HCT116 (cell line): ENCODE measurements around the gene ZNHIT2. TPM values are rescaled to one million over a fixed set of nuclear protein-coding genes. Genes with fewer than 3 reads are reported as not detected.

Experiments used
- ATAC-seq: fragments of 200-7000 bp; cut with Tn5 transposase; 2 replicates; pipeline ENCODE4 v1.9.1; 2020; ENCODE audit warnings: mild to moderate bottlenecking, moderate library complexity
- BruUV-seq: library from RNA; stranded (reverse); fragments of 400-500 nt; replicated peaks from 2 replicates; lab custom pipeline; 2021; lab: Mats Ljungman, UMichigan
- CTCF ChIA-PET: fragments of 300-600 bp; sonication (Branson Sonifier 250); formaldehyde crosslinking; loops from one replicate; lab custom pipeline; 2021; ENCODE audit warnings: antibody characterized with exemption; lab: Charles Lee
- POLR2A ChIA-PET: fragments of 300-600, 350-600 bp; sonication (Branson Sonifier 250); formaldehyde crosslinking; loops from one replicate; lab custom pipeline; 2021; ENCODE audit warnings: antibody characterized with exemption; lab: Charles Lee
- RAD21 ChIA-PET, 2 experiments: fragments of 300-600 bp; sonication (Branson Sonifier 250); formaldehyde crosslinking; loops; one replicate each; lab custom pipeline; 2023; ENCODE audit warnings: low total read pairs in 2 of 2; ENCODE audit not compliant: uncharacterized antibody in 2 of 2, unreplicated experiment in 2 of 2, low non-redundant PET in 1 of 2; lab: Charles Lee
- DNase-seq: peaks from one replicate; pipeline ENCODE4 v3.0.0-alpha.2; 2010; ENCODE audit warnings: low read depth, low spot score
- H2AFZ ChIP-seq: fragments of 200-600 bp; shearing (Covaris generic), sonication (generic); 2 replicates; pipeline ENCODE4 v1.6.1; 2017; ENCODE audit warnings: low read depth, mixed run types, mixed read lengths, antibody characterized with exemption, low read length; ENCODE audit not compliant: poor library complexity, severe bottlenecking
- H3K27ac ChIP-seq: 2 replicates; pipeline ENCODE4 v1.5.1; 2012; ENCODE audit warnings: low read depth, low read length
- H3K27me3 ChIP-seq: fragments of 200-600 bp; sonication (generic); 2 replicates; pipeline ENCODE4 v1.6.1; 2016; ENCODE audit warnings: mixed run types, low read length, mixed read lengths; ENCODE audit not compliant: insufficient read depth
- H3K36me3 ChIP-seq, 2 experiments: fragments of 200-500 bp in 1 of 2; fragments of 200-600 bp in 1 of 2; sonication (Bioruptor generic) in 1 of 2; sonication (generic) in 1 of 2; 2 replicates each; pipeline versions ENCODE4 v1.5.1 to v1.6.1; 2014 to 2016; ENCODE audit warnings: low read length in 2 of 2, inconsistent platforms in 1 of 2, mixed read lengths in 1 of 2, mixed run types in 1 of 2; ENCODE audit not compliant: insufficient read depth in 2 of 2, control insufficient read depth in 1 of 2
- H3K4me1 ChIP-seq, 2 experiments: fragments of 200-600 bp in 1 of 2; sonication (generic) in 1 of 2; 2 replicates each; pipeline versions ENCODE4 v1.5.1 to v1.6.1; 2012 to 2017; ENCODE audit warnings: low read length in 2 of 2, inconsistent platforms in 1 of 2, mild to moderate bottlenecking in 1 of 2, mixed read lengths in 1 of 2, mixed run types in 1 of 2, moderate library complexity in 1 of 2; ENCODE audit not compliant: insufficient read depth in 2 of 2, control insufficient read depth in 1 of 2
- H3K4me2 ChIP-seq: fragments of 200-600 bp; sonication (generic); 2 replicates; pipeline ENCODE4 v1.6.1; 2017; ENCODE audit warnings: mixed run types, low read length, mixed read lengths
- H3K4me3 ChIP-seq, 2 experiments: fragments of 200-600 bp in 1 of 2; sonication (generic) in 1 of 2; replicated peaks in 1 of 2; 2 replicates each; pipeline ENCODE4 v1.5.1; 2011 to 2016; ENCODE audit warnings: low read length in 2 of 2, control low read depth in 1 of 2, low read depth in 1 of 2, mild to moderate bottlenecking in 1 of 2, mixed read lengths in 1 of 2, mixed run types in 1 of 2
- H3K79me2 ChIP-seq: fragments of 200-600 bp; sonication (generic); 2 replicates; pipeline ENCODE4 v1.6.1; 2017; ENCODE audit warnings: mild to moderate bottlenecking, mixed run types, low read length, moderate library complexity, mixed read lengths; ENCODE audit not compliant: insufficient read depth
- H3K9ac ChIP-seq: fragments of 200-600 bp; sonication (generic); 2 replicates; pipeline ENCODE4 v1.6.1; 2016; ENCODE audit warnings: low read length, mixed read lengths
- H3K9me2 ChIP-seq: fragments of 200-600 bp; sonication (generic), shearing (Covaris generic); 2 replicates; pipeline ENCODE4 v1.6.1; 2017; ENCODE audit warnings: mixed run types, mild to moderate bottlenecking, moderate library complexity; ENCODE audit not compliant: insufficient read depth
- H3K9me3 ChIP-seq, 2 experiments: fragments of 200-500 bp in 1 of 2; fragments of 200-600 bp in 1 of 2; sonication (Bioruptor generic) in 1 of 2; sonication (generic) in 1 of 2; 2 replicates each; pipeline ENCODE4 v1.6.1; 2014 to 2017; ENCODE audit warnings: low read length in 2 of 2, mixed read lengths in 2 of 2, inconsistent platforms in 1 of 2, low read depth in 1 of 2, mild to moderate bottlenecking in 1 of 2, mixed run types in 1 of 2, moderate library complexity in 1 of 2; ENCODE audit not compliant: control insufficient read depth in 1 of 2, insufficient read depth in 1 of 2
- H4K20me1 ChIP-seq: fragments of 200-600 bp; sonication (generic), shearing (Covaris generic); 2 replicates; pipeline ENCODE4 v1.6.1; 2017; ENCODE audit warnings: mixed run types, mild to moderate bottlenecking, moderate library complexity; ENCODE audit not compliant: insufficient read depth
- CEBPB ChIP-seq: IDR thresholded peaks from 2 replicates; pipeline ENCODE4 v1.6.1; 2012; ENCODE audit warnings: low read depth
- ELF1 ChIP-seq: IDR thresholded peaks from 2 replicates; pipeline ENCODE4 v1.6.1; 2012; ENCODE audit warnings: low read depth, borderline replicate concordance
- EZH2 ChIP-seq: fragments of 200-600 bp; sonication (generic); IDR thresholded peaks from 2 replicates; pipeline ENCODE4 v1.6.1; 2017; ENCODE audit warnings: antibody characterized with exemption, mixed run types
- FOSL1 ChIP-seq: IDR thresholded peaks from 2 replicates; pipeline ENCODE4 v1.6.1; 2012; ENCODE audit warnings: low read depth
- POLR2A ChIP-seq: IDR thresholded peaks from 2 replicates; pipeline ENCODE4 v1.7.0; 2011; ENCODE audit warnings: borderline replicate concordance; ENCODE audit not compliant: insufficient read depth, insufficient read length; ENCODE audit errors: extremely low read depth
- POLR2AphosphoS5 ChIP-seq: IDR thresholded peaks from 2 replicates; pipeline ENCODE4 v1.6.1; 2011; ENCODE audit warnings: mild to moderate bottlenecking, low read depth, low read length, moderate library complexity
- RAD21 ChIP-seq: IDR thresholded peaks from 2 replicates; pipeline ENCODE4 v1.6.1; 2012; ENCODE audit warnings: low read depth, mild to moderate bottlenecking
- SIN3A ChIP-seq: IDR thresholded peaks from 2 replicates; pipeline ENCODE4 v1.6.1; 2012; ENCODE audit warnings: low read depth
- SRF ChIP-seq: IDR thresholded peaks from 2 replicates; pipeline ENCODE4 v1.6.1; 2012; ENCODE audit warnings: low read depth
- TCF7L2 ChIP-seq: IDR thresholded peaks from 2 replicates; pipeline ENCODE4 v1.7.0; 2011; ENCODE audit warnings: borderline replicate concordance, inconsistent platforms; ENCODE audit not compliant: insufficient read depth, insufficient read length; ENCODE audit errors: extremely low read depth
- YY1 ChIP-seq: IDR thresholded peaks from 2 replicates; pipeline ENCODE4 v1.6.1; 2011; ENCODE audit warnings: low read length, low read depth, moderate library complexity, mild to moderate bottlenecking; ENCODE audit not compliant: insufficient replicate concordance; ENCODE audit errors: extremely low read depth
- intact Hi-C: fragments of 100-400 bp; cut with micrococcal nuclease; formaldehyde crosslinking; loops from 2 replicates; pipeline ENCODE4 v1.10.0; 2022
- total RNA-seq: library from RNA; stranded (reverse); gene quantifications from one replicate; pipeline ENCODE4 v1.2.1, GENCODE V29; 2021; ENCODE audit not compliant: unreplicated experiment
- TF ChIP-seq, protein P1 (sequence below): IDR thresholded peaks from 2 replicates; pipeline ENCODE4 v1.6.1; 2011; ENCODE audit warnings: mild to moderate bottlenecking, low read length, moderate library complexity; ENCODE audit not compliant: insufficient replicate concordance; ENCODE audit errors: extremely low read depth

The ZNHIT2 gene
- total RNA-seq, 1 experiment from 2014 or later: 18.8 TPM

DNA sequence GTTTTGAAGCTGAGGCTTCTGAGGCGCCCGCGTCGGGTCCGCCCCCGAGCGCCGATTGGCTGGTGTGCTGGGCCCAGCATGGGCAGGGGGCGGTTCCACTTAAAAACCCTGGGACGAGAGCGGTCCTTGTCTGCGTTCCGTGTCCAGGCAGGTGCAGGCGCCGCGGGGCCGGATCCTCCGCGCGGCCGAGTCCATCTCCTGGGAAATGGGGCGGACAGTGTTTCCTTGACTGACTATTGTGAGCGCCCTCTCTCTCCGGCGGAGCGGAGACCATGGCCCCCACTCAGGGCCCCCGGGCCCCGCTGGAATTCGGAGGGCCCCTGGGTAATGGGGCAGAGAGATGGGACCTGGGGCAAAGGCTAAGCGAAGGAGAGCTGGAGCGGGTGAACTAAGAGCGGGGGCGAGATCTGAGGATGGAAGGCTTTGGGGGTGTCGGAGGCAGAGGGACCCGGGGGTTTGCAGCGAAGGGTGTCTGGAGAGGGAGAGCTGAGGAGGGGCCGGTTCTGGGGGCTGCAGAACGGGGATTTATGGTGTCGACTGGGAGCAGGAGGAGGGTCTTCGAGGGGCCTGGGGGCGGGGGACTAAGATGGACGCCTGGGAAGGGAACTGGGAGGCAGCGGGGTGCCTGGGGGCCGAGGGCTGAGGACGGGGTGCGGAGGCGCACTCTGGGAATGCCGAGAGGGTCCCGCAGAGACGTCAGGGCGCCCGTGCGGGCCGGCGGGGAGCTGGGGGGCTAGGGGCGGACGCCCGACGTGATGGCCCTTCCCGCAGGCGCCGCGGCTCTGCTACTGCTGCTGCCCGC is 5.6 kb downstream of the ZNHIT2 start, which contains the start of gene TM7SF2:
Gene TM7SF2, plus strand, starts transcription at position 129 of the 802 bp plus-strand sequence. Its CDS starts 144 bp downstream, at position 273.
- POLR2A ChIA-PET: interaction anchor here (0.6 to 3.7 kb wide), 17 partner anchors 9 to 396 kb away, joined by 3 to 21 read pairs (median 5); partner anchors contain the start of genes ARL2, CAPN1, FAU and MRPL49
- ATAC-seq: peak; percentile 81

More for the DNA sequence above, 5.6 kb downstream of the ZNHIT2 start, which contains the start of gene TM7SF2:
- no peaks in the 10 kb centered on the region for H3K9me2 ChIP-seq
- H4K20me1 ChIP-seq: no peaks in the 10 kb centered on the region
- H3K4me3 ChIP-seq: peak within 1 kb of the TSS; percentile 66 to 76
- peak; percentile 89 for DNase-seq
- H3K79me2 ChIP-seq: peaks cover 16% of the 10 kb centered on the region
- no peaks in the 10 kb centered on the region for H3K27me3 ChIP-seq
- H3K9ac ChIP-seq: peak within 1 kb of the TSS; percentile 68
- H3K27ac ChIP-seq: peak within 1 kb of the TSS; percentile 82
- ChIA-PET CTCF (interaction anchor here (0.6 to 3.2 kb wide), 17 partner anchors 10 to 333 kb away, joined by 3 to 20 read pairs (median 4); partner anchors contain the start of genes ARL2, CAPN1, CDC42BPG and FAU), RAD21 (interaction anchor here (0.7 to 0.9 kb wide), 2 partner anchors 11 to 204 kb away, joined by 3 to 5 read pairs; partner anchors contain the start of gene MRPL49 (in 1 of the 2))
- no TSS peak for BruUV-seq
- no peaks in the 10 kb centered on the region for H3K9me3 ChIP-seq
- H2AFZ ChIP-seq: no peak within 1 kb of the TSS
- peaks cover 22 to 50% of the 10 kb centered on the region in 2 experiments for H3K4me1 ChIP-seq
- no peak for TF ChIP-seq CEBPB
- no peak for TF ChIP-seq SIN3A
- TF ChIP-seq FOSL1: no peak
- TF ChIP-seq EZH2: no peak
- peak; percentile 99 for TF ChIP-seq POLR2A
- TF ChIP-seq, protein P1, sequence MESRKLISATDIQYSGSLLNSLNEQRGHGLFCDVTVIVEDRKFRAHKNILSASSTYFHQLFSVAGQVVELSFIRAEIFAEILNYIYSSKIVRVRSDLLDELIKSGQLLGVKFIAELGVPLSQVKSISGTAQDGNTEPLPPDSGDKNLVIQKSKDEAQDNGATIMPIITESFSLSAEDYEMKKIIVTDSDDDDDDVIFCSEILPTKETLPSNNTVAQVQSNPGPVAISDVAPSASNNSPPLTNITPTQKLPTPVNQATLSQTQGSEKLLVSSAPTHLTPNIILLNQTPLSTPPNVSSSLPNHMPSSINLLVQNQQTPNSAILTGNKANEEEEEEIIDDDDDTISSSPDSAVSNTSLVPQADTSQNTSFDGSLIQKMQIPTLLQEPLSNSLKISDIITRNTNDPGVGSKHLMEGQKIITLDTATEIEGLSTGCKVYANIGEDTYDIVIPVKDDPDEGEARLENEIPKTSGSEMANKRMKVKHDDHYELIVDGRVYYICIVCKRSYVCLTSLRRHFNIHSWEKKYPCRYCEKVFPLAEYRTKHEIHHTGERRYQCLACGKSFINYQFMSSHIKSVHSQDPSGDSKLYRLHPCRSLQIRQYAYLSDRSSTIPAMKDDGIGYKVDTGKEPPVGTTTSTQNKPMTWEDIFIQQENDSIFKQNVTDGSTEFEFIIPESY: peak; percentile 43
- TF ChIP-seq YY1: no peak
- peak; percentile 99 for TF ChIP-seq POLR2AphosphoS5
- TF ChIP-seq TCF7L2: peak; percentile 40
- TF ChIP-seq RAD21: no peak
- no peak for TF ChIP-seq ELF1
- TF ChIP-seq SRF: no peak
- intact Hi-C loops: loop anchor here (2.0 to 10.0 kb wide), 3 partner anchors 70 to 265 kb away; partner anchors contain the start of genes ATG2A and CAPN1
- H3K4me2 ChIP-seq: peak within 1 kb of the TSS; percentile 92
- H3K36me3 ChIP-seq: 0 out of 4 replicates have a peak, but pooled peaks cover 0 to 10% of the 10 kb centered on the region in 2 experiments
